NCI-H1436 treated with DMSO at 0.1 percent for 48 hours (cell line): ENCODE data around the gene TDRD9.

Experiments
- DNase-seq: peaks from one replicate; lab custom pipeline; 2025; lab: John Stamatoyannopoulos, UW

Gene TDRD9

DNA sequence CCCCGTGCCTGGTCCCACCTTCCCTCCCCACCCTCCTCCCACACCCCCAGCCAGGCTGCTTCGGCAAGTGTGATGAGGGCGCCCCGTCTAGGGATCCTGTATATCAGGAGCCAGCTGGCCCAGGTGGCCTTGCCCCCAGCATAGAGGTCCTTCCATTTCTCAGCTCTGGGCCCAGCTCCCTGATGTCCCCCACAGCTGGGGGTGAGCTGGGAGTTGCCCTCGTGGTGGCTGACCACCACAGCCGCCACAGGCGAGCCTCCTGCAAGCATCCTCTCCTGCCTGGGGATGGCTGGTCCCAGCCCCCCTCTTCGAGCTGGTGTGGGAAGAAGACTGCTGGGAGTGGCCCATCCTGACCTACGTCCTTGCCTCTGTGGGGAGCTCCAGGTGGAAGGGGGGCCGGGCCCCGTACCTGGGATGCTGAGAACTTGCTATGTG lies 164.7 kb downstream of the TDRD9 start:
- DNase-seq = no peak

DNA sequence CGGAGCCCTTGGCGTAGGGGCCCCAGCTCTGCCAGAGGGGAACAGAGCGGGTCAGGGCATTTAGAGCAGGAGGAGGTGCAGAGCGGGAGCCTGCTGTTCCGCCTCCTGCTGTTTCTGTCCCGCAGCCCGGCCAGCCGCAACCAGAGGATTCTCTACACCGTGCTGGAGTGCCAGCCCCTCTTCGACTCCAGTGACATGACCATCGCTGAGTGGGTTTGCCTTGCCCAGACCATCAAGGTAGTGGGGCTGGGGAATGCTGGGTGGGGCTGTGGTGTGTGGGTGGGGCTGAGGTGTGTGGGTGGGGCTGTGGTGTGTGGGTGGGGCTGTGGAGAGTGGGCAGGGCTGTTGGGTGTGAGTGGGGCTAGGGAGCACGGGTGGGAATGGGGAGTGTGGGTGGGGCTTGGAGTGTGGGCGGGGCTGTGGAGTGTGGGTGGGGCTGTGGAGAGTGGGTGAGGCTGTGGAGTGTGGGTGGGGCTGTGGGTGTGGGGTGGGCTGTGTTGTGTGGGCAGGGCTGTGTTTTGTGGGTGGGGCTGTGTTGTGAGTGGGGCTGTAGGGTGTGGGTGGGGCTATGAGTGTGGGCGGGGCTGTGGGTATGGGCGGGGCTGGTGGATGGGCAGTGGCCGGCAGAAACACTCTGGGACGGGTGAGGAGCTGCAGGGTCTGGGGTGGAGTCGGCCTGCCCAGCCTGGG lies 165.3 kb downstream of the TDRD9 start:
- no peak for DNase-seq

DNA sequence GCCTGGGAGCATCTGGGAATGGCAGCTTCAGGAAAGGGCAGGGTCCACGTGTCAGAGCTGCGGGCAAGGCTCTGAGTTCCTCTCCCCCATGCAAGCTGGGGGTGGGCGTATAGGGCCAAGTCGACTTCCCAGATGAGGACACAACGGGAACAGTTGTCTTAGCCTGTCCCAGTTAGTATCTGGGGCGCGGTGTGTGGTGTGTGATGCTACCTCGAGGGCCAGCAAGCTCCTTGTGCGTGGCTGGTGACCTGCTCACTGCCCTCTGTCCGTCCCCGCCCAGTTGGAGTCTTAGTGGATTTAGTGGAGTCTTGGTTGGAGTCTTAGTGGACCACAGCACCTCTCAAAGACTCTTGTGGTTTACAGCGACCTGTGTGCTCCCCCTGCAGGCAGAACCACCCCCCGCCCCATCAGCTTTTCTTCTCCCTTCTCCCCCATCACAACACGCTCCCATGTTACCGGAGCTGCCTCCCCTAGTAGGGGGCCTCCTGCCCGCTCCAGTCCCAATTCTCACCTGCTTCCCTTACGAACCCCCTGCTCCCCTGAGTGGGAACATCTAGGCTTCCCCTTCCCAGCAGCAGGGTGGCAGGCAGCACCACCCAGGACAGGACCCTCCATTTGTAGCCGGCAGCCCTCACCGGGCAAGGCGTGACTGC lies 165.9 kb downstream of the TDRD9 start:
- no peak for DNase-seq

- no peak for DNase-seq
These were observed 166.6 kb downstream of the TDRD9 start for GRCh38 chr14:104094709-104095425.

GRCh38 chr14:104095426-104096310 lies 167.4 kb downstream of the TDRD9 start:
- DNase-seq = no peak

DNA sequence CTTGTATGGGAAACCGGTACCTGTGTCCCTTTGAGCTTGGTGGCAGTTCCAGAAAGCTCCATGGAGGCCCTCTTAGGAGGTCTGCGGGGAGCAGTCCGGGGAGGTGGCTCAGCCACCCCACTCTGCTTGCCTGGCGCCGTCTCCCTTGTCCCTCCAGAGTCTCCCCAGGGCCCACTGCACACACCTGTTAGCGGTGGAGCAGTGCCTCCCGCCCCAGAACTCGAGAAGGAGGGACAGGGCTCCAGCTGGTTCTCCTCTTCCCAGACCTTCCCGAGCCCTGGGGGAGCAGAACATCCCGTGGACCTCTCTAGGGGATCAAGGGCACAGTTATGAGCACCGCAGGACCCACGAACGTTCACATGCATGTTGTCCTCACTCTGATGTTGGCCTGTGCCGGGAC lies 168.1 kb downstream of the TDRD9 start:
- DNase-seq = no peak

GRCh38 chr14:104096751-104097700 lies 168.8 kb downstream of the TDRD9 start:
- no peak for DNase-seq

DNA sequence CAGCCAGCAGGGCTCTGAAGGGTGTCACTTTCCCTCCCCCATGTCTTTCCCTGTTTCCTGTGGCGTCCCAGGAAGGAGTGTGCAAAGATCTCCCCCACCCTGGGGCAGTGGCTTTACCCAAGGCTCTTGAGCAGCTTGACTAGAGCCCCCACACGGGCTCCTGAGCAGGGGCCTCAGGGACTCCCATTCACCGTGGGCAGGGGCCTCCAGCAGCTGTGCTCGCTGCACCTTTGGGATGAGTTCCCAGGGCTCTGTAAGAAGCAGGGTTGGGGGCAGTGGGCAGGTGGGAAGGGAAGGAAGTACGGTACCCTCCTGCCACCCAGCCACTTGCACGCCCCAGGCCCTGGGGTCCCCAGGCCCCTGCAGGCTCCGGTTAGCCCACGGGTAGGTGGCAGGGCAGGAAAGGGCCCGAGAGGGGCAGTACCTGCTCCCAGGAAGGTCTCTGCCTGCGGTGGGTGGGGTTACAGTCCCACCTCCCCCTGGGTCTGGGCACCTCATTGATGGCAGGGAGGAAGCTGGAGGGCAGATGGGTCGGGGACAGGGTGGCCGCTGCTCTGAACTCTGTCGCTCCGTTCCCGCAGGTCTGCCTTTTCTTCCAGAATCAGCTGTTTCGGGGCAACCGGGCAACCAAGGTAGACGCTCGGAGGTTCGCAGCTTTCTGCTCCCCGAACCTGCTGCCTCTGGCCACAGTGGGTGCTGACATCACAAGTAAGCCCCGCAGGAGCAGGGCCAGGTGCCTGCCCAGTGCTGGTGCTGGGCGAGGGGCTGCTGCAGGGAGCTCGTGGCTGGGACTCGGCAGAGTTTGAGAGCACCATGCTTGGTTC lies 170.2 kb downstream of the TDRD9 start:
- no peak for DNase-seq

DNA sequence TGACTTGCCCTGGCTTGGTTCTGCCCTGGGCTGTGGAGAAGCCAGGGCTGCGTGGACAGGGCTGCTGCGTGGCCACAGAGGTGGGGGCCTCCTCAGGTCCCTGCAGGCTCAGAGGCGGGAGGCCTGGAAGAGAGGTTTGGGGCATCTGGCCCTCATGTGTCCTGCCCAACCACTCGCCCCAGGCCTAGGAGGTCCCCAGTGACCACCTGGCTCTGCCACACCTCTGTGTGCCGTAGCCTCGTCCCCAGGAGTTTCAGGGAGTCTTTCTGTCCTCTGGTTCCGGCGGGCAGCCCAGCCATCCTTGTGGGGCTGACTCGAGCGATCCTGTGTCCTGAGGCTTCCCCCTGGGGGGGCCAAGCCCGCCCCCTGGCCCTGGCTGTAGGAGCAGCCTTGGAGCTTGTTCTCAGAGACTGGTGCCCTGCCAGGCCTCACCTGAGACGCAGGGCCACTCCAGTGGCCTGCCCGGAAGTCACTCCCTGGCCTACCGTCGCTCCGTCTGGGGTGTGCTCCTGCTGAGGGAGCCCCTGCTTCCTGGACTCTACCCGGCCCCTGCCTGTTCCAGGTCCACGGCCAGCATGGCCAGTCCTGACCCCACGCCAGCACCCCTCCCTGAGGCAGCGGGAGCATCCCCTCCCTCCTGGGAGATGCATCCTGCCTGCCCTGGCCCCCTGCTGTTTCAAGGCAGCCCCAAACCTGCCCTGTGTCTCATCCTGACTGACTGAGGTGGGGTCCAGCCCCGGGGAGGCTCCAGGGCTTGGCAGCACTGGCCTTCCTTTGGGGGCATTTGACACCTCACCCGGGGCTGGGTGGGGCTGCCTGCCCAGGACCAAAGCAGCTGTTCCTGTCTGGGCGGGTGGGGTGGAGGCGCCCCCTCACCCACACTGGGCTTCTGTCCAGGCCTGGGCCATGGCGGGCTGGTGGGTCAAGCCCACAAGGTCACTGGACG lies 171.1 kb downstream of the TDRD9 start:
- no peak for DNase-seq

- DNase-seq = no peak
These were observed 172.2 kb downstream of the TDRD9 start for GRCh38 chr14:104100171-104101085.

DNA sequence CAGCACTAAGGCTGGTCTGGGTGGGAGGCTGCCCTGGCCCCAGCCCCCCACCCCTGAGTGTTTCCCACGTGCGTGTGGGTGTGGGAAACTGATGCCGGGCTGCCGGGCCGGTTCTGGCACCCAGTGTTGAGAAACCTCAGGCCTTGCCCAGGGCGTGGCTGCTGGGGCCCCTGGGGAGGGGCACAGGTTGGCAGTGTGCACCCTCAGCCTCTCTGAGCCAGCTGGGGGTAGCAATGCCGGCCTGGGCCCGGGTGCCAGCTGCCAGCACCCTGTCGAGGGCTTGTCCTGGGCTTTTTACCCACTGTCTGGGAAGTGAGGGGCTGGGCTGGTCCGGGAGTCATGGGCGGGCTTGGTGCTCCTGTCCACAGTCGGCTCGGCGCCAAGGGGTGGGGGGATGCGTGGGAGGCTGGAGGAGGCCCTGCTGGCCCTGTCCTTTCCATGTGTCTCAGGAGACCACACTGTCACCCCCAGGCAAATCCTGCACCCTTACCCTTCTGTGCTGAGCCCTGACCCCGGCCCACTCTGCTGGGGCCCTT lies 172.9 kb downstream of the TDRD9 start:
- DNase-seq = no peak

- no peak for DNase-seq
These were observed 173.5 kb downstream of the TDRD9 start for GRCh38 chr14:104101651-104102281.
